ENCODE measurements around the gene ROR2. TPM values are rescaled to one million over a fixed set of nuclear protein-coding genes. Genes with fewer than 3 reads are reported as not detected.

ROR2 gene
- total RNA-seq, 1 experiment from 2014 or later: 2.7 TPM

DNA sequence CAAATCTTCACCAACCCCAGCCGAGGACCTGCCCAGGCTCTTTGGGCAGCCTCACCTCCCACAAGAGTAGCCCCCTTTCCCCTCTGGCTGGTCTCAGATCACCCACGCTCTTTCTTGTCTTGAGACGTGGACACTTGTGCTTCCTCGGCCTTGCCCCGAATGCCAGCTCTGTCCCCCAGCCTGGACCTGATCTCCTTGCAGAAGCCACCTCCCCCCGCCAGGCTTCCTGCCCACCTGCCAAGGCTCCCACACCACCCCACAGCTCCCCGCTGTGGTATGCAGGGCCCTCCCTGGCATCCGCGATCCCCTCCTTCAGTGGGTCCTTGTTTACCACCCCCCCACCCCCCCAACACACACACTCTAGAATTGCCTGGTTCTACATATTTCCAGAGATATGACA, 133.7 kb downstream of the ROR2 start:
- peaks cover 4% of the 10 kb centered on the region; the same call in 1 of the 2 replicates for H3K4me1 ChIP-seq (ENCODE audit: insufficient read depth, low read length)
- H3K23ac ChIP-seq (ENCODE audit: insufficient read length, low read depth, low read length): no peak overlapping the region
- H3K14ac ChIP-seq (ENCODE audit: insufficient read depth, low read length): peak overlapping the region; percentile 39; the same call in 1 of the 2 replicates
- no peak overlapping the region for H3K4me2 ChIP-seq (ENCODE audit: insufficient read depth, insufficient read length, low read length)
- no peaks in the 10 kb centered on the region; a peak in 2 of 7 replicates for H3K36me3 Mint-ChIP-seq (ENCODE audit: insufficient read depth in 1 of 3, low read depth in 3 of 3)
- peaks cover 0 to 2% of the 10 kb centered on the region in 2 experiments; a peak in 2 of 5 replicates for H3K9me3 Mint-ChIP-seq
- H2AFZ ChIP-seq (ENCODE audit: low read length): no peak overlapping the region
- H2BK5ac ChIP-seq (ENCODE audit: insufficient read length, low read length): no peak overlapping the region
- no peak overlapping the region for H2BK20ac ChIP-seq (ENCODE audit: low read depth, low read length, poor library complexity, severe bottlenecking)
- H3K27me3 Mint-ChIP-seq (ENCODE audit: low read depth): no peaks in the 10 kb centered on the region; the same call in 1 of the 2 replicates
- H3K18ac ChIP-seq (ENCODE audit: insufficient read length, low read depth, low read length): no peak overlapping the region
- H3K9me3 ChIP-seq (ENCODE audit: control insufficient read depth, low read depth, low read length): no peaks in the 10 kb centered on the region
- H3K27ac ChIP-seq (ENCODE audit: insufficient read length, low read depth, low read length): no peak overlapping the region
- H3K4ac ChIP-seq (ENCODE audit: low read depth, low read length): no peak overlapping the region; the same call in 1 of the 2 replicates
- peak overlapping the region in 1 of 3 experiments; percentile 53; a peak in 1 of 7 replicates for H3K27ac Mint-ChIP-seq
- no peaks in the 10 kb centered on the region for H4K20me1 ChIP-seq (ENCODE audit: control insufficient read depth, insufficient read depth, insufficient read length)
- H3K9ac ChIP-seq (ENCODE audit: extremely low read depth, insufficient read length, low read length): no peak overlapping the region
- no peaks in the 10 kb centered on the region for H3K27me3 ChIP-seq (ENCODE audit: insufficient read depth, low read length)
- H3K23me2 ChIP-seq (ENCODE audit: insufficient read length, low read depth, low read length, poor library complexity, severe bottlenecking): no peaks in the 10 kb centered on the region
- TF ChIP-seq, protein P1, sequence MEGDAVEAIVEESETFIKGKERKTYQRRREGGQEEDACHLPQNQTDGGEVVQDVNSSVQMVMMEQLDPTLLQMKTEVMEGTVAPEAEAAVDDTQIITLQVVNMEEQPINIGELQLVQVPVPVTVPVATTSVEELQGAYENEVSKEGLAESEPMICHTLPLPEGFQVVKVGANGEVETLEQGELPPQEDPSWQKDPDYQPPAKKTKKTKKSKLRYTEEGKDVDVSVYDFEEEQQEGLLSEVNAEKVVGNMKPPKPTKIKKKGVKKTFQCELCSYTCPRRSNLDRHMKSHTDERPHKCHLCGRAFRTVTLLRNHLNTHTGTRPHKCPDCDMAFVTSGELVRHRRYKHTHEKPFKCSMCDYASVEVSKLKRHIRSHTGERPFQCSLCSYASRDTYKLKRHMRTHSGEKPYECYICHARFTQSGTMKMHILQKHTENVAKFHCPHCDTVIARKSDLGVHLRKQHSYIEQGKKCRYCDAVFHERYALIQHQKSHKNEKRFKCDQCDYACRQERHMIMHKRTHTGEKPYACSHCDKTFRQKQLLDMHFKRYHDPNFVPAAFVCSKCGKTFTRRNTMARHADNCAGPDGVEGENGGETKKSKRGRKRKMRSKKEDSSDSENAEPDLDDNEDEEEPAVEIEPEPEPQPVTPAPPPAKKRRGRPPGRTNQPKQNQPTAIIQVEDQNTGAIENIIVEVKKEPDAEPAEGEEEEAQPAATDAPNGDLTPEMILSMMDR (conservative IDR thresholded peaks at IDR 0.05): no peak
- no peak overlapping the region for H4K8ac ChIP-seq (replicated peaks; ENCODE audit: insufficient read length, low read depth, low read length)
- DNase-seq: no peak
- H3K56ac ChIP-seq (ENCODE audit: insufficient read length, low read depth, low read length): no peak overlapping the region
- no peaks in the 10 kb centered on the region for H3K79me1 ChIP-seq (ENCODE audit: insufficient read depth, low read depth, low read length, poor library complexity, severe bottlenecking)
- no peak overlapping the region for H2AK5ac ChIP-seq (ENCODE audit: insufficient read length, low read length)
- H2BK12ac ChIP-seq (ENCODE audit: insufficient read length, low read depth, low read length): no peak overlapping the region
- no peak overlapping the region for H2BK120ac ChIP-seq (ENCODE audit: low read depth, low read length, poor library complexity, severe bottlenecking)
- no peak overlapping the region for H4K91ac ChIP-seq (ENCODE audit: insufficient read length, low read depth, low read length)
- peaks cover 7 to 16% of the 10 kb centered on the region in 2 experiments for H3K4me1 Mint-ChIP-seq
- H3K4me3 Mint-ChIP-seq: no peak overlapping the region
- no peak overlapping the region for H4K5ac ChIP-seq (ENCODE audit: insufficient read length, low read depth, low read length)
- no peak overlapping the region for H2BK15ac ChIP-seq (ENCODE audit: low read depth, low read length)
- WGBS (ENCODE audit: extremely low coverage, insufficient read length, low lambda C conversion rate): no CpG with 5 or more reads among the region's 9 CpGs
- no peak overlapping the region for H3T11ph ChIP-seq (ENCODE audit: low read length)
- no peaks in the 10 kb centered on the region for H3K79me2 ChIP-seq (ENCODE audit: insufficient read depth, low read length)
